Measurements from ENCODE around the gene LSG1. TPM values are rescaled to one million over a fixed set of nuclear protein-coding genes. Genes with fewer than 3 reads are reported as not detected.
A peak's percentile ranks its signal among the peaks of the same experiment; 100 is the strongest.
"Not testable (repeated sequence)": the region's sequence is repeated elsewhere in the genome, so short reads cannot be mapped to it uniquely, and the experiment has no call there.

LSG1 gene
- total RNA-seq, 1 donor from 2014 or later = 75.0 TPM

GRCh38 chr3:194658477-194659242 lies 13.3 kb downstream of the LSG1 start:
- no peak for DNase-seq (ENCODE audit: low read depth, low spot score)

- no peak for DNase-seq (ENCODE audit: low read depth, low spot score)
Measured at GRCh38 chr3:194657439-194657838, 14.6 kb downstream of the LSG1 start.

GRCh38 chr3:194654443-194654842 lies 17.5 kb downstream of the LSG1 start:
- no peak for DNase-seq (ENCODE audit: low read depth, low spot score)

GRCh38 chr3:194647747-194648146 lies 24.2 kb downstream of the LSG1 start:
- no peak for DNase-seq (ENCODE audit: low read depth, low spot score)

GRCh38 chr3:194642769-194643168 lies 29.2 kb downstream of the LSG1 start:
- DNase-seq (ENCODE audit: low read depth, low spot score) = no peak

GRCh38 chr3:194640829-194641228 lies 31.2 kb downstream of the LSG1 start:
- no peak for DNase-seq (ENCODE audit: low read depth, low spot score)

GRCh38 chr3:194638991-194639605 lies 32.9 kb downstream of the LSG1 start:
- DNase-seq (ENCODE audit: low read depth, low spot score) = no peak

- no peak for DNase-seq (ENCODE audit: low read depth, low spot score)
Measured at GRCh38 chr3:194637541-194638400, 34.2 kb downstream of the LSG1 start.

- DNase-seq (ENCODE audit: low read depth, low spot score) = no peak
Measured at GRCh38 chr3:194637066-194637465, 34.9 kb downstream of the LSG1 start.

GRCh38 chr3:194633349-194634004 lies 38.5 kb downstream of the LSG1 start, which contains the start of gene TMEM44:
TSS of gene TMEM44 (minus strand) at chr3:194633419. CDS start at chr3:194633215, 204 bp downstream.
- DNase-seq (ENCODE audit: low read depth, low spot score) = peak; percentile 61

GRCh38 chr3:194632809-194633348 lies 39.1 kb downstream of the LSG1 start:
- no peak for DNase-seq (ENCODE audit: low read depth, low spot score)

GRCh38 chr3:194632226-194632808 lies 39.7 kb downstream of the LSG1 start:
- DNase-seq (ENCODE audit: low read depth, low spot score) = no peak

GRCh38 chr3:194631696-194632095 lies 40.3 kb downstream of the LSG1 start:
- DNase-seq (ENCODE audit: low read depth, low spot score) = no peak

GRCh38 chr3:194630681-194631080 lies 41.3 kb downstream of the LSG1 start:
- DNase-seq (ENCODE audit: low read depth, low spot score) = not testable (repeated sequence)

- no peak for DNase-seq (ENCODE audit: low read depth, low spot score)
Measured at GRCh38 chr3:194624956-194625355, 47.0 kb downstream of the LSG1 start.

- no peak for DNase-seq (ENCODE audit: low read depth, low spot score)
Measured at GRCh38 chr3:194623449-194624290, 48.3 kb downstream of the LSG1 start.

GRCh38 chr3:194622621-194623340 lies 49.2 kb downstream of the LSG1 start:
- no peak for DNase-seq (ENCODE audit: low read depth, low spot score)

GRCh38 chr3:194621947-194622346 lies 50.0 kb downstream of the LSG1 start:
- DNase-seq (ENCODE audit: low read depth, low spot score) = no peak

- no peak for DNase-seq (ENCODE audit: low read depth, low spot score)
Measured at GRCh38 chr3:194620196-194620595, 51.8 kb downstream of the LSG1 start.

Measured in pulmonary artery endothelial cell (primary cell).